HG02970 (cell line): ENCODE data around the gene POLR2J.
"Not testable (repeated sequence)": the region's sequence is repeated elsewhere in the genome, so short reads cannot be mapped to it uniquely, and the experiment has no call there.

Source experiments
- ATAC-seq: cut with Tn5 transposase; IDR thresholded peaks from one replicate; pipeline ENCODE4 v1.9.1; 2021; ENCODE audit warnings: mild to moderate bottlenecking, moderate library complexity, moderate number of reproducible peaks; ENCODE audit not compliant: unreplicated experiment, low FRiP score

Gene POLR2J

DNA sequence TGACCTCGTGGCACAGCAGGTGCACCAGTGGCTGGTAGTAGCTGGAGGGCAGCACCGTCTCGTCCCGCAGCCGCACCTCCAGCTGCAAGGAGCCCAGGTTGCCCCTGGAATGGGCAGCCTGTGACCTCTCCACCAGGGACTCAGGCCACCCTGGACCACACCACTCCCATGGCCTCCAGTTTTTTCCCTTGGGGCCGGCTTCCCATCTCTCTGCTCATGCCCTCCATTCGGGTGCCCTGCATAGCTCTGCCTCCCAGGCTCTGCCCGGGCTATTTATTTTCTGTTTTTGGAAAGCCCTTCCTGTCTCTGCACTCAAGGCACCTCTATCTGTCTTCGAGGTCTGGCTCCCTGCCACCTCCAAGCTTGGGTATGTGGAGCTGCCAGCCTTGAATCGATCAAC, 18.1 kb upstream of the POLR2J start:
- ATAC-seq: not testable (repeated sequence)

DNA sequence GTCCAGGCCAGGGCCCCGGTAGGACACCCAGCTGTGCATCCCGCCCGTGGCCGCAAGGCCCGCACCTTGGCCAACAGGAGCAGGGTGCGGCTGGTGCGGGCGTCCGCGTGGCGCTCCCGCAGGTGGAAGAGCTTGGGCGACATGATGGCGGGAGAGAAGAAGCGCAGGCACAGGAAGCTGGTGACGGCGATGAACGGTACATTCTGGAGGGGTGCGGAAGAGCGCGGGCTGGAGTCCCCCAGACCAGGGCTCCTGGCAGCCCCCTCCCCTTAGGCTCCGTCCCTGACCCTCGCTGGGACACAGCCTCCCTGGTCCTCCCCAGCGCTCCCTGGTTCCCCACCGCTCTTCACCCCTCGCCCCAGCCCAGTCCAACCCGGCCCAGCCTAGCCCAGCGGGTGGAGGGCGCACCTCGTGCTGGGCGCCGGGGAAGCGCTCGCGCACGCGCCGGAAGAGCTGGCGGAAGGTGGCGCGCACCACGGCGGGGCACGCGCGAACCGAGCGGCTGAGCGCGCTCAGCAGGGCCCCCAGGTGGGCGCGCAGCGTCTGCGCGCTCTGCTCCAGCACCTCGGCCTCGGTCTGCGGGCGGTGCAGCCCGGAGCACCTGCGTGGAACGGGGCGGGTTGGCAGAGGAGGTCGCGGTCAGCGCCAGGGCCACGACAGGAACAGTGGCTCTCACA, 15.9 kb upstream of the POLR2J start:
- ATAC-seq: peak; percentile 51

DNA sequence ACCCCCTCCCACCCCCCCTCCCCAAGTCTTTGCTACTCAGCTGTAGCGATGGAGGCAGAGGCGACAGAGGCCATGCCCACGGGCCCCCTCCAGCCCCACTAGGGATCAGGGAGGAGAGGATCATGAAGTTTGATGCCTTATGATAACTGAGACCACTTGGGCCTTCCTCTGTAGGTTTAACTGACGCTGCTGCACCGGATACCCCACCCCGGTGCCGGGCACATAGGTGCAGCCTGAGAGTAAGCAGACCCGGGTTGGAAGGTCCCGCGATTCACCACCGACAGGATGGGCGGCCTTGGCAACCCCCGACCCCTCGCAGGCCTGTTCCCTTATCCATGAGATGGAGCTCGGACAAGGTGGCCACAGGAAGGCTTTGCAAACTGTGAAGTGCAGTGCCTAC, 15.3 kb upstream of the POLR2J start:
- ATAC-seq: not testable (repeated sequence)

DNA sequence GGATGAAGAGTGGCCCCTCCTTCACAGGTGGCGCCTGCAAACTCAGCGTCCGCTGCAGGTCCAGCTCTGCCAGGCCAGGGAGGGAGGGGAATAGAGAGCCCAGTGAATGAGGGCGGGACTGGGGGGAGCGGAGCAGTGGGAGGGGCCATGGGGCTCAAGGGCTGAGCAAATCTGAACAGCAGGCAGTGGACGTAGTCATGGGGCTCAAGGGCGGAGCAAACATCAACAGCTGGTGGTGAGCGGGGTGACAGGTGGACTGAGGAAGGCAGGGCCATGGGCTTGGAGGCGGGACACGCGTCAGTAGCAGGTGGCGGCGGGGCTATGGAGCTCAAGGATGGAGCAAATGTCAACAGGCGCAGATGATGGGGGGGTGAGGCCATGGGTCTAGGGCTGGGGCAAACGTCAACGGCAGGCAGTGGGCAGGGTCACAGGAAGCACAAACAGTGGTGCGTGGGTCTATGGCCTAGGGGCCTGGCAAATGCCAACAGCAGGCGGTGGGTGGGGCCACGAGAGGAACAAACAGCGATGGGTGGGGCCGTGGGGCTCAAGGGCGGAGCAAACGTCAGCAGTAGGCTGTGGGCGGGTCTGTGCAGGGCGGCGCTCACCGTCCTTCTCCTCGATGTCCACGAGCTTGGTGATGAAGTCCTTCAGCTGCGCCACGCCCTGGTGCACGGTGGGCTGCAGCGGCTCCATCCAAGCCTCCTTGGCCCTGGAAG, 14.7 kb upstream of the POLR2J start:
- ATAC-seq: not testable (repeated sequence)

DNA sequence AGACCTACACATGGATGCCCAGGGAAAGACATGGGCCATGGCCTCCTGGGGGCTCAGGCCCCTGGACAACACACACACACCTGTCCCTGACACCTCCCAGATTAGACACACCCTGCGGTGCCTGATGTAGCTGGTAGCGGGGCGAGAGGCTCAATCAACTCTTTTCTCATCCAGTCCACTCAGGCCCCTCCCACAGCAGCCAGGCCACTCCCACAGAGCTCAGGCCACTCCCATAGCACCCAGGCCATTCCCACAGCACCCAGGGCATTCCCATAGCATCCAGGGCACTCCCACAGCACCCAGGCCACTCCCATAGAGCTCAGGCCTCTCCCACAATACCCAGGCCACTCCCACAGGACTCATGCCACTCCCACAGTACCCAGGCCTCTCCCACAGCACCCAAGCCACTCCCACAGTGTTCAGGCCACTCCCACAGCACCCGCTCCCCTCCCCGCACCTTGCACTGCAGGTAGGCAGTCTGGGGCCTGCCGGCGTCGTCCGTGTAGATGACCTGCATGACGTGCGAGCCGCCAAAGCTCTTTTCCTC, 11.9 kb upstream of the POLR2J start:
- ATAC-seq: not testable (repeated sequence)

DNA sequence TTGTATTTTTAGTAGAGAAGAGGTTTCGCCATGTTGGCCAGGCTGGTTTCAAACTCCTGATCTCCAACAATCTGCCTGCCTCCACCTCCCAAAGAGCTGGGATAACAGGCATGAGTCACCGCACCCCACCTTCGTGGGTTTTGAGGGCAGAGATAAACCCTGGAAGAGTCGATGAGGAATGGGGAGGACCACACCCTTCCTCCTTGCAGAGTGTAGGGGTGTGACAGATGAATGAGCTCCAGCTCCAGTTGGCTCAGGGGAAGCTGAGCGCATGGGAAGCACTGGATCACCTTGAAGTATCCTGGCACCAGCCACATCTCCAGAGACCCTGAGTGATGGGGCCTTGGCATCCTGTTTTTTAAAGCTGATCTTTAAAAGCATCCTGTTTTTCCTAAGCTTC, 5.6 kb upstream of the POLR2J start:
- ATAC-seq: not testable (repeated sequence)

DNA sequence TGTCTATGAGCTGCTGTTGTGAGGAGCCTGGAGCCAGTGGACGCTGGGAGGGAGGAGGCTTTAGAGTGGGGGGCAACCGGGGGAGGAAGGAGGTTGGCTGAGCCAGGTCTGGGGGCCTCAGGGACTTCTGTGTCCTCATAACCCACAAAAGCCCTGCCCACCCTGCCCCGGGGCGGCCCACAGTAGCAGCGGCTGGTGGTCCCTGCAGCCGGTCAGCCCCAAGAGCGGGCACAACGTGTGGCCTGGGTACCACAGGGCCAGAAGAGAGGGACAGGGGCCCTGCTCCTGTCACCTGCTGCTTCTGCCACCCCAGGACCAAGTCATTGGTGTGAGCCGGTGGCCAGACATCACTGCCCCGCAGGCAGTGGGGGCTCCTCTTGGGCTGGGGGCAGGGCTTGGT, 3.2 kb upstream of the POLR2J start:
- not testable (repeated sequence) for ATAC-seq

DNA sequence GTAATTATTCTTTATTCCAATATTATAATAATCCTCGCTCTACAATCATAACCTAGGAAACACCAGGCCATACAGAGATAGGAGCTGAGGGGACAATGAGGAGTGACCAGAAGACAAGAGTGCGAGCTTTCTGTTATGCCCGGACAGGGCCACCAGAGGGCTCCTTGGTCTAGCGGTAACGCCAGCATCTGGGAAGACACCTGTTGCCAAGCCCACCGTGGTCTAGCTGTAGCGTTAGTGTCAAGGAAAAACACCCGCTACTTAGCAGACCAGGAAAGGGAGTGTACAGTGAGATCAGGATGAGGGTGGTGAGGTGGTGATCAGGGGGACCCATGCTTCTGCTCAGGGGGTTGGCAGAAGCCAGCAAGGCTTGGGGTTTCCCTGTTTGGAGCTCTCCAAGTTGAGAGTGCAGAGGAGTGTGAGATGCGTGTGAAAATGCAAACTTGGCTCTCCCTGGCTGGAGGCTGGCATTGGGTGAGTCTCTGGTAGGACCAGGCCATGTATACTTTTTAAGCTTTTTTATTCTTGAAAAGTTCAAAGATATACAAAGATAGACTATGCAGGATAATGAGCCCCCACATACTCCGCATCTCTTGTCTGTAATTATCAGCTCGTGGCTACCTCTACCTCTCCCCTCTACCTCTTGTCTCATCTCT, 1.4 kb upstream of the POLR2J start:
- not testable (repeated sequence) for ATAC-seq

DNA sequence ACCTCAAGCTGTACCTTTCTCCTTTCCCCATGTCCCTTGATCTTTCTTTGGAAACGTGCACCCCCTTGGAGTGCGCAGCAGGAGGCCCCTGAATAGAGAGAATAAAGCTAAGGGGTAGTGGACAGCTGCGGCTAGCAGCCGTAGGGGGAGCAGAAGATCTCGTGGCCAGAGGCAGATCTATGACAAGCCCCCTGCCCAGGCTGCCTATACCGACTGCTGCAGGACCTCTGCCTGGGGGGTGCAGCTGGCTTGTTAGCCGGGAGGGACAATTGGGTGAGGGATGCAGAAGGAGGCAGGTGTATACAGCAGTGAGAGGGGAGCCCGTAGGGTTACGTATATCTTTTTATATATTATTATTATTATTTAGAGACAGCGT, 475 bp upstream of the POLR2J start:
- ATAC-seq: peak; percentile 30

DNA sequence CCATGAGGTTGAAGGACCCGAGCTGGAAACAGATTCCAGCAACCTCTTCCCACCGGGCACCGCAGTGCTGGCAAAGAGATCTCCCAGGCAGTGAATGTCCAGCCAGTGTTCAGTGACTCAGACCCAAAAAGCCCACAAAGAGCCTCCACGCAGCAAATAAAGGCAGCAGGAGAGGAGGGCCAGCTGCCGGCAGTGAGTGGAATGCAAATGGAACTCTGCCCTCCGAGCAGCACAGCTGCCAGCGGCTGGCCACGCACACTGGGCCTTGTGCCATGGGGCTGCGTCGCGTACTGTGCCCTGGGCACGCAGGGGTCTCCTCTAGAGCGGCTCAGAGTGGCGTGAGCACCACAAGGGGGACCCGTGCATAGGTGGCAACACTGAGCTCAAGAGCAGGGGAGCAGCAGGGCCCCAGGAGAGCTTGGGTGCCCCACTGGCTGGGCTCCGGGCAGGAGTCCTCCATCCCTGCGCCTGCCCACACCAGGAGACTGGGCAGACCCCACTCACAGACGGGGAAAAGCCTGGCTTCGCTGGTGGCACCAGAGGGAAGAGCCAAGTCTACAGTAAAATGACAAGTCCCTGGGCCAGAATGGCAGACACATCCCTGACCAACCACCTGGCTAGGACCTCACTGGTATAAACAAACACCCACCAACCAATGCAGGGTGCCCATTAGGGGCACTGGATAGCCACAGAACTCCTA, 3.8 kb downstream of the POLR2J start:
- ATAC-seq: not testable (repeated sequence)

DNA sequence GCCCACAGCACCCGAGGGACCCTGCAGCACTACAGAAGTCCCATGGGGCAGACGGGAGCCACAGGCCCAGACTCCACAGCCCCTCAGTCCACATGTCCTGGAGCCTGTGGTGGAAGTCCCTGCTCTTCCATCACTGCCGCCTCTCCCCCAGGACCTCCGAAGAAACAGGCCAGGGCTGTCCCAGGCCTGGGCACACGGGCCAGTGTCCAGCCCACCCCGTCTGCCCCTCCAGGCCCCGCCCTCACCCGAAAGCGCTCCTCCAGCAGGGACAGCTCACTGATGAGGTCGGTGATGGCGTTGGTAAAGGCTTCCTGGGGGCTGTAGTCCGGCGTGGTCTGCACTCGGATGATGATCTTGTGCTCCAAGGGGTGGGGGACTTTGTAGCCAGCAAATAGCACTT, 4.6 kb downstream of the POLR2J start:
- not testable (repeated sequence) for ATAC-seq

DNA sequence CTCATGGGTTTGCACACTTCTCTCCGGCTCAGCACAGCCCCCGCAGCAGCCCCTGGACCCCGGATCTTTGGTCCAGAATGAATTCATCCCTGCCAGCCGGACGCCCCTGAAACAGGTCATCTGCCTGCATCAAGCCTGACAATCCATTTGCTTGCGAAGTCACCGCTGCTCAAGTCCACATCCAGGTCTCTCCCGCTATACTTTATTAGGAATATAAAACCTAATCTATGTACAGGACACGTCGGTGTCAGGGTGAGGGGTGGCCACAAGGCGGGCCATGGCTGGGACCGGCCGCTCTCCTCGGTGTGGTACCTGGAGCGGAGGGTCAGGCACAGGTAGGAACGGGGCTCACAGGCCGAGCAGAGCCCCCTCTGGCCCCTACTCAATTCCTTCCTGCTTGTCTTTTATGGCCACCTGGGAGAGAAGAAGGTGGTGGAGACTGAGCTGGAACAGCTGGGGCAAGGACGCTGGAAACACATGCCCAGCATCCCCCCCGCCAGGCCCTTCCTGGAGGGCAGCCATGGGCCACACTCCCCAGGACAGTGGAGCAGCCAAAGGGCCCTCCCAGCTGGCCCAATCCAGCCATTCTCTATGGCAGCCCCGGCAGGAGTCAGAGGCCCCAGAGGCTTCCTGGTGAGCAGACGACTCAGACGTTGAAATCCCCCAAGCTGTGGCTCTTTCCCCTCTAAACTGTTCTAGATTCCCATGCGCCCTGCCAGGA, 5.3 kb downstream of the POLR2J start:
- ATAC-seq: no peak

DNA sequence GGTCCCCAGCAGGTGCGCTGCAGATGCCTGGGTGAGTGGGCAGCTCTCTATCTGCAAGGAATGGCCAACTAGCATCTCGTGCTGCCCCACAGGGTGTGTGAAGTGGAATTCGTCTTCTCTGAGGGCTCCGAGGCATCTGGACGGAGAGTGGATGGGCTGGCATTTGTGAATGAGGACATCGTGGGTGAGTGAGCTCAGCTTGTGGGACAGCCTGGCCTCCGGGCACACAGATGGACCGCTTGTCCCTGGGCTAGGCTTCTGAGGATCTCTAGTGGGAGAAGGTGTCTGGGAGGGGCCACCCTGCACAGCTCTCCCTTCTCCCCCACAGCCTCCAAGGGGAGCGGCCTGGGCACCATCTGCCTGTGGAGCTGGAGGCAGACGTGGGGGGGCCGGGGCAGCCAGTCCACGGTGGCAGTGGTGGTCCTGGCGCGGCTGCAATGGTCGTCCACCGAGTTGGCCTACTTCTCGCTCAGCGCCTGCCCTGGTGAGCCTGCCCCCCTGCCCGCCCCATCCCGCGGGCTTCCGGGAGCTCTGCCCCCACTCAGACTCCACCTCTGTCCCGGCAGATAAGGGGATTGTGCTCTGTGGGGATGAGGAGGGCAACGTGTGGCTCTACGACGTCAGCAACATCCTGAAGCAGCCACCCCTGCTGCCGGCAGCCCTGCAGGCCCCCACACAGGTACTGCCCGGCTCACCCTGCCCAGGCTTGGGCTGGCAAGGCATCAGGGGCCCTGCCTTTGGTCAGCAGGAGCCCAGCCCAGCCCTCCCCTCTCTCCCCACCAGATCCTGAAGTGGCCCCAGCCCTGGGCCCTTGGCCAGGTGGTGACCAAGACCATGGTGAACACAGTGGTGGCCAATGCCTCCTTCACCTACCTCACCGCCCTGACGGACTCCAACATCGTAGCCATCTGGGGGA, 6.3 kb downstream of the POLR2J start:
- ATAC-seq: no peak

DNA sequence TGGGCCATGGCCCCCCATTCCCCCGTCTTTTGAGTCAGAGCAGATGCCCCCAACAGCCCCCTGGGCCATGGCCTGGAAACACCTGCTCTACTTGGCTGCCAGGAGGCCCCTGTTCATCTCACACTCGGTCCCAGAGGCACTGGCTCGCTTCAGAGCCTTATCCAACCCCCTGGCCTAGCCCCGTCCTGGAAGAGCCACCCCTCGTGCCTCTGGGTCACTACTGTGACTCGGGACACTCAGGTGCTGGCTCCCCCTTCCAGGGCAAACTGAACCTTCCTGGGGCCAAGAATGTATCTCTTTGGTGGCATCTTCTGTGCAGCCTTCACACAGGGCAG, 7.0 kb downstream of the POLR2J start:
- ATAC-seq: no peak

DNA sequence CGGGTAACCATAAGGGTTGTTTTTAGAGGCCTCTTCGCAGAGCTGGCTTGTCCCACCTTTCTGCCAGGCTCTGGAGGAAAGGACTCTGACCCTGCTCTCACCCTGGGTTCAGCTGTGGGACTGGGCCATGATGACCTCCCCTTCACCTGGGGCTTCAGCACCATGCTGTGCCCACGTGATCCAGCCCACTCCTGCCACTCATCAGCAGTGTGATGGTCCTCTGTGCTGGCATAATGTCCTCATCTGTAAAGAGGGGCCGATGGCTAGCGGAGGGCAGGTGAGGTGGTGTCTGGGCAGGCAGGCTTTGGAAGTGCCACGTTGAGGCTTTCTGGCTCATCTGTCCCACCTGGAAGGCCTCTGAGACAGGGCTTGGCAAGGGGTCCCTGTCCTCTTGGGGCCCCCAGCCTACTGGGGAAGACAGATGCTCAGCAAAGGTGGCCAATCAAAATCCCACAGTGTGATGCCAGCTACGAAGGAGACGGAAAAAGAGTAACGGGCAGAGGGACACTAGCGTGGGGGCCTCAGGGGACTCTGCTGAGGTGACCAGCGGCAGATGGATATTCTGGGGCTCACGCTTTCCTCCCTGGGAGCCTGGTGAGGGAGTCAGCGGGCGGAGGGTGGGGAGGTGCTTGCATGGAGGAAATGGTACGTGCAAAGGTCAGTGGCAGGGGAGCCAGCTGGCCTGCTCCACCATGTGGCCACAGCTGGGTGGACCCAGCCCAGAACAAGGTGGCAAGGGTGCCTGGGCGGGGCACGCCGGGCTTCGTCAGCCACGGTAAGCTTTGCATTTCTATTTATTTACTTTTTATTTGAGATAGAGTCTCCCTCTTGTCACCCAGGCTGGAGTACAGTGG, 8.5 kb downstream of the POLR2J start:
- no peak for ATAC-seq

DNA sequence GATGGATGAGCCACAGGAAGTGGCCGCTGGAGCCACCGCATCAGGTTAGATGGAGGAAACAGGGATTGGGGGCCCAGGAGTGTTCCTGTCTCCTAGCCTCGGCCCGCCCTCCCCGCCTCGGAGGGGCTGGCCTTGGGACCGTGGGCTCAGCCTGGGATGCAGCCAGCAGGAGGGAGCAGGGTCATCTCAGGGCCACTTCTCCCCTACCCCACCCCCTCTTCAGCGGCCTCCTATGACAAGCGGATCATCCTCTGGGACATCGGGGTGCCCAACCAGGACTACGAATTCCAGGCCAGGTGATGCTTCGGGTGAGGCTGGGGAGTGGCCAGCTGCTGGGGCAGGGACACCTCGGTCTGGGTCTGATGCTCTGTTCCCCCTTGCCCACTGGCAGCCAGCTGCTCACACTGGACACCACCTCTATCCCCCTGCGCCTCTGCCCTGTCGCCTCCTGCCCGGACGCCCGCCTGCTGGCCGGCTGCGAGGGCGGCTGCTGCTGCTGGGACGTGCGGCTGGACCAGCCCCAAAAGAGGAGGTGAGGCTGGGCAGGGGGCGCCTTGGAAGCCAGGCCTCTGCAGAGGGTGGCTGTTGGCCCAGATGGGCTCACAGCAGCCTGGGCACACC, 9.3 kb downstream of the POLR2J start:
- no peak for ATAC-seq

DNA sequence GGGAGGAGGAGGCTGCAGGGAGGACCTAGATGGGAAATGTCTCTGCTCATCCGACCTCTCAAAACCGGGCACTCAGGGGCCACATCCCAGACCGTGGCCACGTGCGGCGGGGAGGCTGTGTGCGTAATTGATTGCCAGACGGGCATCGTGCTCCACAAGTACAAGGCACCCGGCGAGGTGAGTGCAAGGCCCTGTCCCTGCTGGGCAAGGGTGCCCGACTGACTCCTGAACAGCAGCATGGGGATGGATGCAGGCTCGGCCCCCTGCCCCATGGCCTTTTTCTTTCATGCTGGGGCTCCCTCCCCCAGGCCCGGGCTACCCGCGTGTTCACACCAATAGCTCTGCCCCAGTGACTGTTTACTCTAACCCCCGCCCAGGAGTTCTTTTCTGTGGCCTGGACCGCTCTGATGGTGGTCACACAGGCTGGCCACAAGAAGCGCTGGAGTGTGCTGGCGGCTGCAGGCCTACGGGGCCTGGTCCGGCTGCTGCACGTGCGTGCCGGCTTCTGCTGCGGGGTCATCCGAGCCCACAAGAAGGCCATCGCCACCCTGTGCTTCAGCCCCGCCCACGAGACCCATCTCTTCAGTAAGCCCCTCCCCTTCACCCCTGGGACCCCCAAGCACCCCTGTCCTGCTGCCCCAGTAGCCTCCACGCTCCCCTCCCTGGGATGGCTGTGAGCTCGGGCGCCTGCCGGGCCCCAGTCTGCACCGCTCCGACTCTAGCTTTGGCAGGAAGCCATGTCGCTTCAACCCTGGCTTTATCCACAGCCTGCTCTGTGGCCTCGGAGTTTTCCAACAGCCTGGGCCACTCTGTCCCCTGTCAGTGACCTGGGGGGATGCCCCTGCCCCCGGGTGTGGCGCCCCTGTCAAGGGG, 10.0 kb downstream of the POLR2J start:
- no peak for ATAC-seq
